Subcutaneous adipose tissue (tissue), 4 donors: ENCODE measurements around the gene GARS1. TPM values are rescaled to one million over a fixed set of nuclear protein-coding genes. Genes with fewer than 3 reads are reported as not detected.

Source experiments
- total RNA-seq, 4 donors: library from RNA; depleted of rRNA; stranded (reverse); fragments of >200 nt; gene quantifications; one replicate each; pipeline ENCODE4 v1.1.0, GENCODE V29; 2016
- TF ChIP-seq, protein P1 (sequence below): fragments of 450-650 bp; IDR thresholded peaks from one replicate; pipeline ENCODE4 v1.5.1; 2016; ENCODE audit warnings: low read depth, mild to moderate bottlenecking, control low read depth, antibody characterized with exemption, moderate library complexity

GARS1 gene
- total RNA-seq, 4 donors from 2014 or later = 36.4 to 118 (median 49.9) TPM

DNA sequence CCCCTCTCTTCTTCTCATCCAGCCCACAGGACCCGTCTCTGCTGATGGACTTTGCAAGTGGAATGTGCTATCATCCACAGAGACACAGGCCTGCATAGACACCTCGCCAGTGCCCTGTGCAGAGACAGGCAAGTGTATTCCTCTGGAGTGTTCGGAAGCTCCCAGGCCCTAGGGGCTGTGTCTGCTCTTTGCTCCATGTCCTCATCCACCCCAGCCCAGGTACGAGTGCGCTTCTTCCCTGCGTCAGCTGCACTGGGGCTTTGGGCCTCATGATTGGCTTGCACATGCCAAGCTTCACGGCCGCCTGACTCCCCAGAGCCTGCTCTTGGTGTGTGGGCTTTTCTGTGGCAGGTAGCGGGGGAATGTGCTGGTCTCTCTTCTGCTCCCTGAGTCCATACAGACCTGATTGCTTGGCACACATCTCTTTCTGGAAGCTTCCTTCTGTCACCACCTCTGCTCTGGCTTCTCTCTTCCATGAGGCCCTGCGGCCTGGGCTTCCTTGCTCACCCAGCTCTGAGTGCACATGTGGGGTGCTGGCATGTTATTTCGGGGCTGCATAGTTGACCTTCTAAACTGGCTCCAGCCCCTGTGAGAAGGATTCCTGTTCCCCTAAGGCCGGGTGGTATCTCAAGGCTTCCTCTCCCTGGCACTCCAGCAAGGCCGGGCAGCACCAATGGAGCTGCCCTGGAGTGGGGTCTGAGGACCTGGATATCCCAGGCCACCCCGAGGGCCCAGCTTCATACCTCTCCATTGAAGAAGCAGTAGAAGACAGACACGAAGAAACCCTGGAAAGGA, 59.8 kb downstream of the GARS1 start:
- TF ChIP-seq, protein P1, sequence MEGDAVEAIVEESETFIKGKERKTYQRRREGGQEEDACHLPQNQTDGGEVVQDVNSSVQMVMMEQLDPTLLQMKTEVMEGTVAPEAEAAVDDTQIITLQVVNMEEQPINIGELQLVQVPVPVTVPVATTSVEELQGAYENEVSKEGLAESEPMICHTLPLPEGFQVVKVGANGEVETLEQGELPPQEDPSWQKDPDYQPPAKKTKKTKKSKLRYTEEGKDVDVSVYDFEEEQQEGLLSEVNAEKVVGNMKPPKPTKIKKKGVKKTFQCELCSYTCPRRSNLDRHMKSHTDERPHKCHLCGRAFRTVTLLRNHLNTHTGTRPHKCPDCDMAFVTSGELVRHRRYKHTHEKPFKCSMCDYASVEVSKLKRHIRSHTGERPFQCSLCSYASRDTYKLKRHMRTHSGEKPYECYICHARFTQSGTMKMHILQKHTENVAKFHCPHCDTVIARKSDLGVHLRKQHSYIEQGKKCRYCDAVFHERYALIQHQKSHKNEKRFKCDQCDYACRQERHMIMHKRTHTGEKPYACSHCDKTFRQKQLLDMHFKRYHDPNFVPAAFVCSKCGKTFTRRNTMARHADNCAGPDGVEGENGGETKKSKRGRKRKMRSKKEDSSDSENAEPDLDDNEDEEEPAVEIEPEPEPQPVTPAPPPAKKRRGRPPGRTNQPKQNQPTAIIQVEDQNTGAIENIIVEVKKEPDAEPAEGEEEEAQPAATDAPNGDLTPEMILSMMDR = no peak

DNA sequence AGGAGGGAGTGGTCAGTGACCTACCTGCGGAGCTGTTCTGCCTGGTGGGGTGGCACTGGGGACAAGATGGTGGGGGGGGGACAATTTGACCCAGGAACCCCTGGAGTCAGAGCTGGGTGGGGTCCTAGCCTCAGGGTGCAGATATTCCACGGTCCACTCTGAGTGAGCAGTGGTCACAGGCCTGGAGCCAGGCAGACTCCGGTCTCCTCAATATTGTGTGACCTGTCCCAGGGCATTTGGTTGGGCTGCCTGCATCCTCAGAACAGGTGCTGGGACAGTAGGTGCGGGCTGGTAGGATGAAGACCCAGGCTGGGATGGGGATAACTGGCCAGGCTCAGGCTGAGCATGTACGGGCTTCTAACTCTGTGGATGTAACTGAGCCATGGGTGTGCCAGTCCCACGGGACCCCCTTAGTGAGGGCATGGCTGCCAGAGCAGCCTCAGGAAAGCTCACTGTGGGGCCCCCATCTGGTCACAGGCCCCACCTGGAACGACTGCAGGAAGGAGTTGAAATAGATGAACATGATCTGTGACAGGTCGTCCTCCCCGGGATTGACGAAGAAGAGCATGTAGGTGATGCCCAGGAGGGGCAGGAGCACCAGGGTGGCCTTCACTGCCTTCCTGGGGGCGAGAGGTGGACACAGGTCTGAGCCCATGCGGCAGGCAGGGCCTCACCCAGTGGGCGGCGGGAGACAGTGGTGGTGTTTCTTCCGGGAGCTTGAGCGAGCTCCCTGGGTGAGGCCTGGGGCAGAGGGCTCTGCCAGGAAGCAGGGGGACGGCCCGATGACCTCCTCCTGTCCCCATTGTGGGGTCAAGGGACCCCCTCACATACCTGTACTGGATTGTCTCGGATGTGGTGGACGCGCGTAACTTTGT, 60.7 kb downstream of the GARS1 start:
- TF ChIP-seq, protein P1 = no peak

DNA sequence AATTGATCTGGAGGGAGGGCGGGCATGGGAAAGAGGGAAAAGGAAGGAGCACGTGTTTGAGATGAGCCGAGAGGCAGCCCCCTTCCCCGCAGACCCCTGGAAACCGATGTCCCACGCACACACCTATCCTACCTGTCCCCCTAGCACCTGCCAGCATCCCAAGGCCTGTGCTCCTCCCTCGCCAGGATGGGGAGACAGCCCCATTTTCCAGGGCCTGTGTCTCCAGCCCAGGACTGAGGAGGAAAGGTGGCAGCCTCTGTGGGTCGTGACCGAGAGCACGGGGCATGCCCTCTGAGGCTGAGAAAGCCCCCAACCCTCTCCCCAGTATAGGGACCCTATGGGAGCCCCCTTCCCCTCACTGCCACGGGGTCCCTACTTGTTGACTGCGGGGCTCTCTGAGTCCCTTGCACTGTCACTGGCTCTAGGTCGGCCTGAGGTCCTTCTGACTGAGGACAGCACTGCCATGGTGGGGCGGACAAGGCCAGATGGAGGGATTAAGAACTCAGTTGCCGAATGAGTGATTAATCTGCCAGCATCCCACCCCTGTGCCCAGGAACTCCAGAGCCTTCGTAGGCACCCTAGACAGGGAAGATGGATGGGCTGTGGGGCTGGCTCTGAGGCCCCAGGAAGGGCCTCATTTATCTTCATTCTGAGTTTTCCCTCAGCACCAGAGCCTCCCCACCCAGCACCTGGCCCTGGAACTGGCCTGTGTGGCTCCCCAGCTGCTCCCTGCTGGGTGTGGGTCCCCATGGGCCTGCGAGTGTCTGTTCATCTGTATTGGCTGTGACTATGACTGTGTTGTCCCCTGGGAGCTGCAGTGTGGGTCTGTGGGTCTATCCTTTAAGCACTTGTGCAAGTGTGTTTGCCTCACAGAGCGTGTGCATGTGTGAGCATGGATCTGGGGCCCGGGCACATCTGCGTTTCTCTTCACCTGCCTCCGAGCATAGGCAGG, 61.6 kb downstream of the GARS1 start:
- TF ChIP-seq, protein P1 = no peak

DNA sequence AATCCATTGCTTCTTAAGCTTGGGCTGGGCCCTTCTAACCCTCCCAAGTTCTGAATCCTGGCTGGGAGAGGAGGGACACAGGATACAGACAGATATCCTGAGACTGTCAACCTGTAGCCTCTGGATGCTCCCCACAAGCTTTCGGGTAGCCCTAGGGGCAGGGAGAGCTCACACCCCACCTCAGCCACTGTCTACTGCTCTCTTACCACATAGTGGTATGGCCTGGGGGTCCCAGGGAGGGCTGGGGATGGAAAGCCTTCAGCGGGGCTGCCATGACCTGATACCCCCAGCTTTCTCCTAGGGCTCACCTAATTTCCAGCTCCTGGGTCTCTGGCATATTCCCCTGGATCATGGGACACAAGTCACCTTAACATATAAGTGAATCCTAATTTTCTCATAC, 62.5 kb downstream of the GARS1 start:
- TF ChIP-seq, protein P1 = no peak

DNA sequence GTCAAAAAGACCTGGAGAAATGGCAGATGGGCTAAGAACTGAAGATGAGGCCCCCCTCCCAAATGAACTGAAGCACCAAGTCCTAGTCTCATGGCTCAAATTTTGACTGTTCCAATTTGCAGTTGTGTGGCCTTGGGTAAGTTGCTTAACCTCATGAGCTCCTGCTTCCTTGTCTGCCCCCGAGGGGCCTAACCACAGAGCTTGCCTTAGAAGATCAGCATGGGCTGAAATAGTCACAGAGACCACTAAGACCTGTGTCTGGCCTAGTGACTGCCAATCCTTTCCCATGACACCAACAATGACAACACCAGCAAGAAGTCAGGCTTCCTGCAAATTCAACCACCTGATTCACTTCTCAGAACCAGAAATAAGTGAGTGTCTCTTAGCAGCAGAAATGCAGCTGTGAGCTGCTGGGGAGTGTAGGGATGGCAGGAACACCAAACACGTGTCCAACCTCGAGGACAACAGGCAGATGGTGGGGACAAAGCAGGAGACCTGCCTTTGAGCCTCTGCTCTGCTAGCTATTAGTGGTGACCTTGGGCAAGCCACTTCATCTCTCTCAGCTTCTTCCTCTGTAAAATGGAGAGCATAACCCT, 63.9 kb downstream of the GARS1 start:
- TF ChIP-seq, protein P1 = no peak

DNA sequence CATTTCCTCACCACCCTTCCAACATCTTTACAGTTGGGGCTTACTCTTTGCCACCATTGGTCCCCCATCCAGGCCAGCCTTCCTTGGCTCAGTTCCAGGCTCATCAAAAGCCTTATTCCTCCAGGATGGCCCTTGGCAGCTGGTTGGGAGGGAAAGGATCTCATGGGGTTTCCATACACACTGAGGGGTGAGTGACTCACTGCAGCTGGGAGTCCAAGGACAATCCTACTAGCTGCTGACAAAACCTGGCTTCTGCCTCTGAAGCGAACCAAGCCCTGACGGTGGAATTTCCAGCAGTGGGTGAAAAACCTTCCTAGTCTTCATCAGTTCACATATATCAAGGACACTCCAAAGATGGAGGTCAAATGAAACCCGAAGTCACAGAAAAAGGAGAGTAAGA, 64.6 kb downstream of the GARS1 start:
- TF ChIP-seq, protein P1 = no peak
